Cardiac fibroblast (primary cell): Measurements from ENCODE around the gene TTLL5.

ENCODE experiments used
- DNase-seq, 2 donors: peaks; one replicate each; pipeline versions ENCODE4 v3.0.0 to v3.0.0-alpha.2; 2010; ENCODE audit warnings: low read depth in 2 of 2
- H3K4me3 ChIP-seq, 2 donors: replicated peaks in 1 of 2; 1 replicate in 1 of 2; 2 replicates in 1 of 2; pipeline ENCODE4 v1.5.1; 2011; ENCODE audit warnings: low read depth in 2 of 2, low read length in 2 of 2, mild to moderate bottlenecking in 2 of 2, moderate library complexity in 1 of 2
- CTCF ChIP-seq: IDR thresholded peaks from one replicate; pipeline ENCODE4 v1.5.1; 2011; ENCODE audit warnings: low read depth, mild to moderate bottlenecking, low read length, inconsistent platforms

TTLL5 gene

GRCh38 chr14:75660630-75661498, at the start of gene TTLL5, which contains the start of gene ERG28:
Gene TTLL5 (plus strand): TSS chr14:75661246. CDS start chr14:75663150, 1,904 bp downstream.
Gene ERG28 (minus strand): TSS chr14:75660876. CDS start chr14:75657502, 3,374 bp downstream.
- peak within 1 kb of the TSS; percentile 98 for H3K4me3 ChIP-seq
- peak; percentile 99 to 100 for DNase-seq
- TF ChIP-seq CTCF, result no peak

GRCh38 chr14:75612157-75612556, 48.9 kb upstream of the TTLL5 start:
- TF ChIP-seq CTCF, result no peak
- no peak for DNase-seq
- H3K4me3 ChIP-seq, result no peak overlapping the region

GRCh38 chr14:75614179-75614578, 46.9 kb upstream of the TTLL5 start:
- H3K4me3 ChIP-seq, result no peak overlapping the region
- DNase-seq, result no peak
- no peak for TF ChIP-seq CTCF

- DNase-seq, result no peak
- no peak for TF ChIP-seq CTCF
- H3K4me3 ChIP-seq, result no peak overlapping the region
Measured at GRCh38 chr14:75615200-75615599, 45.8 kb upstream of the TTLL5 start.

GRCh38 chr14:75619548-75619947, 41.5 kb upstream of the TTLL5 start:
- H3K4me3 ChIP-seq, result no peak overlapping the region
- no peak for DNase-seq
- TF ChIP-seq CTCF, result no peak

- no peak overlapping the region for H3K4me3 ChIP-seq
- no peak for DNase-seq
- TF ChIP-seq CTCF, result no peak
Measured at GRCh38 chr14:75625034-75625433, 36.0 kb upstream of the TTLL5 start.
